Measurements from ENCODE around the gene CABP4. TPM values are rescaled to one million over a fixed set of nuclear protein-coding genes. Genes with fewer than 3 reads are reported as not detected.

CABP4 gene
- total and polyA plus RNA-seq, 7 donors: 0.35 to 1.9 (median 0.93) TPM

DNA sequence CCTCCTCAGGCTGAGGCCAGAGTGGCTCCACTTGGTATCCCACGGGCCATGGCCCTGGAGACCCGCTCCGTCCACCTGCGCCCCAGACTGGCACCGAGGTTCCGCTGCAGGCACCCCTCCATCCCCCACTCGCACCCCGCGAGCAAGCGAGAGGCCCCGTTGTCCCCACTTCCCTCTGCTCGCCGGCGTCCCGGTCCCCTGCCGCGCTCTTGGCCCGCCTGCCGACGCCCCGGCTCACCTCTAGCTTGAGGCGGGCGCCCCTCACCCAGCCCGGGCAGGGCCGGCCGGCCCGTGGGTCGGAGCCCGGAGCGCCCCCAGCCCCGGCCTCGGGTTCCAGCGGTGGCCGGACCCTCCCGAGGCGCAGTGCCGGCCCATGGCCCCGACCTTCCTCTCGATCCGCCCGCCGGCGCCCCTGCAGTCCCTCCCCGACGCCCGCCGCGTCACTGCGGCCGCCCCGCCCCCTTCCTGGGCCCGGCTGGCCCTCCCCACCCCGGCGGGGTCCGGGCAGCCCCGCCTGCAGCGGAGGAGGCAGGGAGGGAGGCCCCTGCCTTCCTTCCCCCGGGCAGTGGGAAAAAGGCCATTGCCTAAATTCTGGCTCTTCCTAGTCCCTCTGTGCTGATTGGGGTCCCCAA is 49.9 kb downstream of the CABP4 start, which contains the start of gene PITPNM1:
PITPNM1 (minus strand) TSS at position 414 of the 632 bp plus-strand sequence. CDS start 1,183 bp downstream, outside the sequence.
- H3K27ac ChIP-seq: peak within 1 kb of the TSS; percentile 99
- intact Hi-C loops (cut with DNase I): loop anchor here in 1 of 2 donors (5.0 kb wide), 1 partner anchor 38 kb away; the partner anchor contains the start of gene TMEM134
- TF ChIP-seq, protein P1, sequence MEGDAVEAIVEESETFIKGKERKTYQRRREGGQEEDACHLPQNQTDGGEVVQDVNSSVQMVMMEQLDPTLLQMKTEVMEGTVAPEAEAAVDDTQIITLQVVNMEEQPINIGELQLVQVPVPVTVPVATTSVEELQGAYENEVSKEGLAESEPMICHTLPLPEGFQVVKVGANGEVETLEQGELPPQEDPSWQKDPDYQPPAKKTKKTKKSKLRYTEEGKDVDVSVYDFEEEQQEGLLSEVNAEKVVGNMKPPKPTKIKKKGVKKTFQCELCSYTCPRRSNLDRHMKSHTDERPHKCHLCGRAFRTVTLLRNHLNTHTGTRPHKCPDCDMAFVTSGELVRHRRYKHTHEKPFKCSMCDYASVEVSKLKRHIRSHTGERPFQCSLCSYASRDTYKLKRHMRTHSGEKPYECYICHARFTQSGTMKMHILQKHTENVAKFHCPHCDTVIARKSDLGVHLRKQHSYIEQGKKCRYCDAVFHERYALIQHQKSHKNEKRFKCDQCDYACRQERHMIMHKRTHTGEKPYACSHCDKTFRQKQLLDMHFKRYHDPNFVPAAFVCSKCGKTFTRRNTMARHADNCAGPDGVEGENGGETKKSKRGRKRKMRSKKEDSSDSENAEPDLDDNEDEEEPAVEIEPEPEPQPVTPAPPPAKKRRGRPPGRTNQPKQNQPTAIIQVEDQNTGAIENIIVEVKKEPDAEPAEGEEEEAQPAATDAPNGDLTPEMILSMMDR (IDR thresholded peaks at IDR 0.05): no peak
- ATAC-seq (peak in 2 of 4 donors; percentile 8 to 11), DNase-seq (peak; percentile 79)
- peaks cover 0 to 11% of the 10 kb centered on the region in 2 donors for H3K36me3 ChIP-seq (ENCODE audit: insufficient read depth in 1 of 2, low read depth in 1 of 2)
- peaks cover 0 to 11% (median 8%) of the 10 kb centered on the region in 3 donors for H3K27me3 ChIP-seq (ENCODE audit: insufficient read depth in 3 of 3, low read length in 2 of 3)
- WGBS, 3 donors: 2 to 5% (median 3%) methylated on average over 52 to 58 of the region's 58 CpGs
- peaks cover 27% of the 10 kb centered on the region for H3K4me1 ChIP-seq
- no peaks in the 10 kb centered on the region for H3K9me3 ChIP-seq
- H3K4me3 ChIP-seq: peak within 1 kb of the TSS; percentile 90

DNA sequence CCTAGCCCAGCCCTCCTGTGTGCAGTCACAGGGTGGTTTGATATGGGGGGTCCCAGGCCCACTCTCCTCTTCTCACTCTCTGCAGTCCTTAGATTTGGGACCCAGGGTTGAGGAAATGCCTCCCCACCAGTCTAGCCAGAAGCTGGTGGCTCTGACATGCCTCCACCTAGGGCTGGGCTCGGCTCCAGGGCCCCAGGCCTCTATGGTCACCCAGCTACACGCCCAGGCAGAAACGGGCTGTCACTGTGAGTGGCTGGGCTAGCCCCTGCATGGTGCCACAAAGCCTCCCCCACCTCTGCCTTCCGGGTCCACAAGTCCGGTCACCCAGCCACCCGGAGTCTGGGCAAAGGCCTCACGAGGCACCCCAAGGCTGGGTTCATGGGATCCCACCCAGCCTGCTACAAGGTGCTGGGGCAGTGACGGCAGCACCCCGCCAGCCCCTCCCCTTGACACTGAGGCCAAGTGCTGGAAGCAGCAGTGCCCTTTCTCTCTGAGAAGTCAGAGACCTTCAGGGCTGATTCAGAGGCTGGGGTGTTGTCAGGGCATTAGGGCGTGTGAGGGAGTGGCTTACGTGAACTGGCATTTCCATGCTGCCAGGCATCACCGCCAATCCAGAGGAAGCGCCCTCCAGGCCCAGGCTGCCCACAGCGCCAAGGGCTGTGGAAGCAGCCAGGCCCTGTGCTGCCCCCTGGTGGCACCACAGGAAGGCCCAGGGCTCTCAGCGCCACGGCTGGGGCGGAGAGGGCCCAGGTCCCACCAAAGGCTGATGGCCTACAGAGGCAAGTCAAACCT is 50.6 kb downstream of the CABP4 start:
- TF ChIP-seq, protein P1 (IDR thresholded peaks at IDR 0.05): peak; percentile 97
- H3K9me3 ChIP-seq: no peaks in the 10 kb centered on the region
- H3K27me3 ChIP-seq (ENCODE audit: insufficient read depth in 3 of 3, low read length in 2 of 3): peaks cover 0 to 11% (median 8%) of the 10 kb centered on the region in 3 donors
- peaks cover 0 to 11% of the 10 kb centered on the region in 2 donors for H3K36me3 ChIP-seq (ENCODE audit: insufficient read depth in 1 of 2, low read depth in 1 of 2)
- ATAC-seq: peak; percentile 71 to 77 (median 73)
- H3K27ac ChIP-seq: peak overlapping the region; percentile 99
- H3K4me1 ChIP-seq: peaks cover 27% of the 10 kb centered on the region
- peak; percentile 91 to 95 for DNase-seq
- WGBS, 3 donors: 8 to 9% (median 8%) methylated on average over 16 to 17 of the region's 17 CpGs
- intact Hi-C loops (cut with DNase I): loop anchor here (1.0 to 5.0 kb wide), 4 partner anchors 38 to 149 kb away; partner anchors contain the start of genes PPP1CA (in 2 of the 2) and TMEM134 (in 1 of the 2)
- H3K4me3 ChIP-seq: peak overlapping the region; percentile 90

DNA sequence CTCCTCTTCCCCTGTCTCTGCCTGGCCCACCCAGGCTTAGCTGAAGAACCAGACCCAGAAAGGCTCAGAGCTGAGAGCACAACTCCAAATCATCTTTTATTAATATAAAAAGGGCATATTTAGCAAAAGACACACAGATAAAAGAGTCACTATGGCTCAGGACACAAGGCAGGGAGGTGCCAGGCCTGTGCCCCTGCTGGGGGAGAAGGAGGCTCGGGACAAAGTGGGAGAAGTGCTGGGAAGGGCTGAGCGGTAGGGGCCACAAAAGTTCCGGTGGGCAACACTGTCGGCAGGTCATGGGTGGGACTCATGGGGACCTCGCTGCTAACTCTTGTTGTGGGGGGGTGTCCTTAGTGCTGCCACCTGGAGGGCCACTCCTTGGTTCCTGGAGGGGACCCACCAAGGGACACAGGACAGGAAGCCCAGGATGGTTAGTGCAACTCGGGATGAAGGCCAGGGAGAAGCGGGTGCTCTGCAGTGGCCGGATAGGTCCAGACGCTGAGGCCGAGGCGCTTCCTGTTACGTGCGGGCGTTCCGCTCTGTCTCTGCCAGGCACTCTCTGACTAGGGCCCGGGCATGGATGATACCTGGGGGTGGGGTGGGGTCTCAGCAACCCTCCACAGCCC is 51.4 kb downstream of the CABP4 start:
- peak in 1 of 2 donors; percentile 65 for DNase-seq
- intact Hi-C loops (cut with DNase I): loop anchor here (1.0 to 5.0 kb wide), 4 partner anchors 39 to 150 kb away; partner anchors contain the start of genes PPP1CA (in 2 of the 2) and TMEM134 (in 1 of the 2)
- WGBS, 3 donors: 77 to 89% (median 81%) methylated on average over 16 of the region's 16 CpGs
- no peaks in the 10 kb centered on the region for H3K9me3 ChIP-seq
- H3K4me1 ChIP-seq: peaks cover 27% of the 10 kb centered on the region
- H3K27me3 ChIP-seq (ENCODE audit: insufficient read depth in 3 of 3, low read length in 2 of 3): peaks cover 0 to 11% (median 8%) of the 10 kb centered on the region in 3 donors
- peaks cover 0 to 11% of the 10 kb centered on the region in 2 donors for H3K36me3 ChIP-seq (ENCODE audit: insufficient read depth in 1 of 2, low read depth in 1 of 2)
- peak overlapping the region; percentile 99 for H3K27ac ChIP-seq
- TF ChIP-seq, protein P1 (IDR thresholded peaks at IDR 0.05): no peak
- H3K4me3 ChIP-seq: peak overlapping the region; percentile 90
- ATAC-seq: no peak

DNA sequence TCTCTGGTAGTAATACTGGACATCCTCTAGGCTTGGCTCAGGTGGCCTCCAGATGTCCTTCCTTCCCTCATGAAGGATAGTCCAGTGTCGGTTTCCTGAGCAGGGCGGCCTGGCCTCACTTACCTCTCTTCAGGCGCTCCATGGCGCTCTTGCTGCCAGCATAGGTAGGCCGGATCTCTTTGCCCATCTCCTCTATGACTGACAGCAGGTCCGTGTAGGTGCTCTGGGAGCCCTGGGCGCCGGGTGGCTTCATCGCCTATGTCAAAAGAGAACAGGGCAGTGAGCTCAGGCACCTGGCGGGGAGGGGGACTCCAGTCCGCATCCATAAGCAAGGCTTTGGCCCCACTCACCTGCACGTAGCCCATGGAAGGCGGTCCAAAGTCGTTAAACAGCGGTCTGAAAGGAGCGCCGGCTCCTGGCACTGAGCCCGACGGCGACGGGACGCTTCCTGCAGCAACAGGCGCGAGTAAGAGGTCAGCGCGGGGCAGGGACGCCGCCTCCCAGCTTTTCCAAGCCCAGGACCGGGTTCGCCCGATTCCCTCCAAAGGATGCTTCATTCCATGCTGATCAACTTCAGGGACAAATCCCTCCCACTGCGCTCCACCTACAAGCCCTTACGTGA is 52.2 kb downstream of the CABP4 start:
- DNase-seq: no peak
- 37 to 41% (median 37%) methylated on average over 33 of the region's 33 CpGs for WGBS, 3 donors
- Histone ChIP-seq H3K9me3 (no peaks in the 10 kb centered on the region), H3K36me3 (ENCODE audit: insufficient read depth in 1 of 2, low read depth in 1 of 2) (peaks cover 0 to 11% of the 10 kb centered on the region in 2 donors), H3K4me3 (peak overlapping the region; percentile 90), H3K27ac (peak overlapping the region; percentile 99), H3K4me1 (peaks cover 27% of the 10 kb centered on the region), H3K27me3 (ENCODE audit: insufficient read depth in 3 of 3, low read length in 2 of 3) (peaks cover 0 to 11% (median 8%) of the 10 kb centered on the region in 3 donors)
- TF ChIP-seq, protein P1 (IDR thresholded peaks at IDR 0.05): no peak
- intact Hi-C loops (cut with DNase I): loop anchor here (2.0 to 5.0 kb wide), 3 partner anchors 40 to 151 kb away; partner anchors contain the start of genes PPP1CA (in 1 of the 2) and TMEM134 (in 1 of the 2)
- ATAC-seq: no peak
